ENCODE results near the gene AUTS2.

DNA sequence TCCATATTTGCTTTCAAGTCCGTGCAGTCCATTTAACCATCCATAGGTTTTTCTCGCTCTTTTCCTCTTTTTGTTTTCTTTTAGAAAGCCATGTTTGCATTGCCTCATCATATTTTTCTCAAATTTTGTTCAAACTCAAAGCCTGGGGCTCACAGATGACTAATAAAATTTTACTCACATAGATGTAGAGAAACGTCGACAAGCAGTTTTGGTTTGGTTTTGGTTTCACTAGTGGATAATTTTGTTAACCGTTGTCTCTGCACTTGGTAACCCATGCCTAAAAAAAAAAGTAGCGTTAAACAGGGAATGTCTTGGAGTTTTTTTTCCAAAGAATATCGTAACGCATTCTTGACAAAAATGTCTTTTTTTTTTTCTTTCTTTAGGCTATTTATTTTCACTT is 1189.5 kb downstream of the AUTS2 start:
- no peak for TF ChIP-seq ZNF274 (IDR thresholded peaks at IDR 0.05; ENCODE audit: borderline replicate concordance, extremely low read depth, low read length)
- no peak for TF ChIP-seq SRF (IDR thresholded peaks at IDR 0.05; ENCODE audit: low read depth, low read length)
- no peak for TF ChIP-seq ATF3 (IDR thresholded peaks at IDR 0.05; ENCODE audit: insufficient read depth, low read depth, low read length)
- TF ChIP-seq CTCF (IDR thresholded peaks at IDR 0.05; ENCODE audit: control extremely low read depth in 1 of 3, insufficient read depth in 1 of 3, low read depth in 1 of 3, low read length in 3 of 3): no peak
